Ishikawa (cell line): ENCODE results near the gene CHIC2.

Experiments
- CEBPB ChIP-seq: IDR thresholded peaks from 2 replicates; pipeline ENCODE4 v1.6.1; 2012
- CREB1 ChIP-seq: IDR thresholded peaks from 2 replicates; pipeline ENCODE4 v1.6.1; 2012; ENCODE audit warnings: low read depth
- EGR1 ChIP-seq: IDR thresholded peaks from 2 replicates; pipeline ENCODE4 v1.6.1; 2012
- EP300 ChIP-seq: IDR thresholded peaks from 2 replicates; pipeline ENCODE4 v1.6.1; 2012; ENCODE audit warnings: borderline replicate concordance
- FOXM1 ChIP-seq: IDR thresholded peaks from 2 replicates; pipeline ENCODE4 v1.6.1; 2012; ENCODE audit warnings: low read depth, borderline replicate concordance
- NFIC ChIP-seq: IDR thresholded peaks from 2 replicates; pipeline ENCODE4 v1.6.1; 2012
- RAD21 ChIP-seq: IDR thresholded peaks from 2 replicates; pipeline ENCODE4 v1.6.1; 2012; ENCODE audit warnings: low read depth
- TAF1 ChIP-seq: IDR thresholded peaks from 2 replicates; pipeline ENCODE4 v1.6.1; 2012; ENCODE audit warnings: low read depth, mild to moderate bottlenecking
- TCF12 ChIP-seq: IDR thresholded peaks from 2 replicates; pipeline ENCODE4 v1.6.1; 2012; ENCODE audit warnings: low read depth
- TEAD4 ChIP-seq: IDR thresholded peaks from 2 replicates; pipeline ENCODE4 v1.6.1; 2012
- YY1 ChIP-seq: IDR thresholded peaks from 2 replicates; pipeline ENCODE4 v1.6.1; 2012; ENCODE audit warnings: low read depth
- ZBTB7A ChIP-seq: IDR thresholded peaks from 2 replicates; pipeline ENCODE4 v1.6.1; 2012; ENCODE audit warnings: low read depth
- TF ChIP-seq, protein P1 (sequence below): IDR thresholded peaks from 2 replicates; pipeline ENCODE4 v1.6.1; 2012; ENCODE audit warnings: low read depth, mild to moderate bottlenecking
- TF ChIP-seq, protein P2 (sequence below): IDR thresholded peaks from 2 replicates; pipeline ENCODE4 v1.6.1; 2012
- TF ChIP-seq, protein P3 (sequence below): IDR thresholded peaks from 2 replicates; pipeline ENCODE4 v1.6.1; 2012

CHIC2 gene

GRCh38 chr4:53962516-53963225, 101.7 kb downstream of the CHIC2 start:
- TF ChIP-seq, protein P1, sequence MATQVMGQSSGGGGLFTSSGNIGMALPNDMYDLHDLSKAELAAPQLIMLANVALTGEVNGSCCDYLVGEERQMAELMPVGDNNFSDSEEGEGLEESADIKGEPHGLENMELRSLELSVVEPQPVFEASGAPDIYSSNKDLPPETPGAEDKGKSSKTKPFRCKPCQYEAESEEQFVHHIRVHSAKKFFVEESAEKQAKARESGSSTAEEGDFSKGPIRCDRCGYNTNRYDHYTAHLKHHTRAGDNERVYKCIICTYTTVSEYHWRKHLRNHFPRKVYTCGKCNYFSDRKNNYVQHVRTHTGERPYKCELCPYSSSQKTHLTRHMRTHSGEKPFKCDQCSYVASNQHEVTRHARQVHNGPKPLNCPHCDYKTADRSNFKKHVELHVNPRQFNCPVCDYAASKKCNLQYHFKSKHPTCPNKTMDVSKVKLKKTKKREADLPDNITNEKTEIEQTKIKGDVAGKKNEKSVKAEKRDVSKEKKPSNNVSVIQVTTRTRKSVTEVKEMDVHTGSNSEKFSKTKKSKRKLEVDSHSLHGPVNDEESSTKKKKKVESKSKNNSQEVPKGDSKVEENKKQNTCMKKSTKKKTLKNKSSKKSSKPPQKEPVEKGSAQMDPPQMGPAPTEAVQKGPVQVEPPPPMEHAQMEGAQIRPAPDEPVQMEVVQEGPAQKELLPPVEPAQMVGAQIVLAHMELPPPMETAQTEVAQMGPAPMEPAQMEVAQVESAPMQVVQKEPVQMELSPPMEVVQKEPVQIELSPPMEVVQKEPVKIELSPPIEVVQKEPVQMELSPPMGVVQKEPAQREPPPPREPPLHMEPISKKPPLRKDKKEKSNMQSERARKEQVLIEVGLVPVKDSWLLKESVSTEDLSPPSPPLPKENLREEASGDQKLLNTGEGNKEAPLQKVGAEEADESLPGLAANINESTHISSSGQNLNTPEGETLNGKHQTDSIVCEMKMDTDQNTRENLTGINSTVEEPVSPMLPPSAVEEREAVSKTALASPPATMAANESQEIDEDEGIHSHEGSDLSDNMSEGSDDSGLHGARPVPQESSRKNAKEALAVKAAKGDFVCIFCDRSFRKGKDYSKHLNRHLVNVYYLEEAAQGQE = no peak
- TF ChIP-seq TEAD4 = no peak
- TF ChIP-seq CEBPB = no peak

DNA sequence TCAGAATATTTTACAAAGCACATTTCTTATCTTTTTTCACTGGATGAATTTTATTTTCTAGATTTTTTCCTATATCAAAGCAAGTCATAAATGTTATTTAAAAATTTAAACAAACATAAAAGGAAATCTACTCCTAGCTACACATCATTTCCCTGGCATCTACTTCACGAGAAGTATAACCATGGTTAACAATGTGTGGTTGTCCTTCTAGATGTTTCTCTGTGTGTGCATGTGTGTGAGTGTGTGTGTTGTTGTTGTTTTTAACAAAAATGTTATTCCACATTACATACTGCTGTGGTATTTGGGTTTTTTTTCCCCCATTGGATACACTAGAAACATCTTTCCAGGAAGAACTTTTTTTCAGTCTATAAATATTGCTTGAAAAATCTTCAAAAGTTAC, 103.1 kb downstream of the CHIC2 start:
- TF ChIP-seq, protein P2, sequence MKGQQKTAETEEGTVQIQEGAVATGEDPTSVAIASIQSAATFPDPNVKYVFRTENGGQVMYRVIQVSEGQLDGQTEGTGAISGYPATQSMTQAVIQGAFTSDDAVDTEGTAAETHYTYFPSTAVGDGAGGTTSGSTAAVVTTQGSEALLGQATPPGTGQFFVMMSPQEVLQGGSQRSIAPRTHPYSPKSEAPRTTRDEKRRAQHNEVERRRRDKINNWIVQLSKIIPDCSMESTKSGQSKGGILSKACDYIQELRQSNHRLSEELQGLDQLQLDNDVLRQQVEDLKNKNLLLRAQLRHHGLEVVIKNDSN = no peak
- TF ChIP-seq, protein P1 = no peak
- TF ChIP-seq NFIC (no peak), ZBTB7A (no peak), TCF12 (no peak), CREB1 (no peak), YY1 (no peak), TAF1 (no peak), EP300 (no peak), EGR1 (no peak), CEBPB (no peak), RAD21 (no peak), FOXM1 (no peak)
- TF ChIP-seq, protein P3, sequence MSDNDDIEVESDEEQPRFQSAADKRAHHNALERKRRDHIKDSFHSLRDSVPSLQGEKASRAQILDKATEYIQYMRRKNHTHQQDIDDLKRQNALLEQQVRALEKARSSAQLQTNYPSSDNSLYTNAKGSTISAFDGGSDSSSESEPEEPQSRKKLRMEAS = no peak

DNA sequence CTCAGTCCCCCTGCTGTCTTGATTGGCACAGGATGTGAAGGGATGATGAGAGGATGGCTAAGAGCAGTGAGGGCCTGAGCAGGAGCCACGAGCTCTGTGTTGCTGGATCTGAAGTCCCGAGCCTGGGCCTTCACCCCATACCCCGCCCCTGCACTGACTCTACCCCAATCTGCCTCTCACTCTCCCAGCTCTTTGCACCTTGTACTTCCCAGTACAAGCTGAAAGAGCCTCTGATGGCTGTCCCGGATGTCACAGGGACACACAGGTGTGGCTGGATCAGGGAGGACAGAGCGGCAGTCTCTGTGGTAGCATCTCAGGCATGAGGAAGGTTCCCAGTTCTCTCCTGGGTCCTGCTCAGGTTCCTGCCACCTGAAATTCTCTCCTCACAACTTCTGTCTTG, 103.6 kb downstream of the CHIC2 start:
- no peak for TF ChIP-seq CREB1
